Heart left ventricle (tissue), 13 donors: ENCODE results near the gene COBL.

ENCODE experiments used
- POLR2A ChIP-seq, 2 donors: fragments of 450-650 bp; IDR thresholded peaks; one replicate each; pipeline ENCODE4 v1.6.1; 2017; ENCODE audit warnings: antibody characterized with exemption in 2 of 2, mild to moderate bottlenecking in 2 of 2, moderate library complexity in 2 of 2
- TF ChIP-seq, protein P1 (sequence below), 12 donors: fragments of 200-600 bp; sonication (generic) in 4 of 12; IDR thresholded peaks; one replicate each; pipeline versions ENCODE4 v1.5.0 to v1.8.0; 2018 to 2022; ENCODE audit warnings: antibody characterized with exemption in 12 of 12, mild to moderate bottlenecking in 5 of 12
- donor health status: ischemic (EF 13 %, LVEDD 7.1; RV severe dilation, severe dysfunction).
- donor health status: DM: no; HTN: yes; CAD: no.
- donor health status: DM: no; HTN: no; CAD: no.
- donor health status: ischemic (EF 25% LVEDD 6.9; RV normal size, moderate dysfunction).
- donor health status: ischemic (EF 25% LVEDD 5.7; RV mildly dilated, moderate dysfunction).
- donor health status: ischemic (EF 35%, LVEDD 5.7; RV mildly dilated, moderate dysfunction).
- donor health status: nonischemic (EF 11% LVEDD 7.7; RV severe dilation, severe dysfunction).
- donor health status: DM: yes; HTN: yes; CAD: no.
- donor health status: PGD.
- donor health status: ischemic (EF 29% LVEDD 5.4; RV normal size, mild dysfunction).
- donor health status: nonischemic (EF 23%, LVEDD 6.1; RV moderate dilation, normal function).

DNA sequence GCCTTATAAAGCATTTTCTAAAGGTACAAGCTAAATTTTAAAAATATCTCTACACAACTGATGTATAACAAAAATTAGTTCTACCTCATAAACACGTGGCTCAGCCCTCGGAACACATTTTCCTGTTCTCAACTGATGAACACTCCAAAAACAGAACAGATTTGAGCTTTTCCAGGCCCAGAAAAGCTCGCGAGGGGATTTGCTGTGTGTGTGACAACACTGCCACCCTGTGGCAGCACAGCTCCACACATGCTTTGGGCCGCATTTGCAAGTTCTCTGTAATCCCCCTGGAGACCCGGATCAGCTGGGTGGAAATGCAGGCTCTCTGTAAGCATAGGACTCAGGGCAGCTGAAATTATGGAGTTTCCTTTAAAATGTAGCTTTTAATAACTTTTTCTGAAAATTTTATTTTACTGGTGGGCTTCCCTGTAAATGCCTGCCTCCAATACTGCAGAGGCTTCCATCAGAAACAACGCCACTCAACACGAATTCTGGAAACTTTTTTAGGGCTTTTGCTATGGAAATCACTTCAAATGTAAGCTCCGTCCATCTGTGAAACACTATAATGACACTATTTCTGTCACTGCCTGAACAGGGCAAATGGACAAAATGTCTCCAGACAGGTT lies 155.5 kb downstream of the COBL start:
- TF ChIP-seq, protein P1, sequence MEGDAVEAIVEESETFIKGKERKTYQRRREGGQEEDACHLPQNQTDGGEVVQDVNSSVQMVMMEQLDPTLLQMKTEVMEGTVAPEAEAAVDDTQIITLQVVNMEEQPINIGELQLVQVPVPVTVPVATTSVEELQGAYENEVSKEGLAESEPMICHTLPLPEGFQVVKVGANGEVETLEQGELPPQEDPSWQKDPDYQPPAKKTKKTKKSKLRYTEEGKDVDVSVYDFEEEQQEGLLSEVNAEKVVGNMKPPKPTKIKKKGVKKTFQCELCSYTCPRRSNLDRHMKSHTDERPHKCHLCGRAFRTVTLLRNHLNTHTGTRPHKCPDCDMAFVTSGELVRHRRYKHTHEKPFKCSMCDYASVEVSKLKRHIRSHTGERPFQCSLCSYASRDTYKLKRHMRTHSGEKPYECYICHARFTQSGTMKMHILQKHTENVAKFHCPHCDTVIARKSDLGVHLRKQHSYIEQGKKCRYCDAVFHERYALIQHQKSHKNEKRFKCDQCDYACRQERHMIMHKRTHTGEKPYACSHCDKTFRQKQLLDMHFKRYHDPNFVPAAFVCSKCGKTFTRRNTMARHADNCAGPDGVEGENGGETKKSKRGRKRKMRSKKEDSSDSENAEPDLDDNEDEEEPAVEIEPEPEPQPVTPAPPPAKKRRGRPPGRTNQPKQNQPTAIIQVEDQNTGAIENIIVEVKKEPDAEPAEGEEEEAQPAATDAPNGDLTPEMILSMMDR (IDR thresholded peaks at IDR 0.05) = peak; percentile 91 to 98 (median 95)
- no peak for TF ChIP-seq POLR2A (IDR thresholded peaks at IDR 0.05)
